DND-41 (cell line): ENCODE data around the gene RILPL2.

Source experiments
- ATAC-seq: fragments of 200-7000 bp; cut with Tn5 transposase; 3 replicates; pipeline ENCODE4 v1.9.1; 2021; ENCODE audit warnings: low read depth; ENCODE audit not compliant: insufficient read depth
- DNase-seq: peaks from one replicate; pipeline ENCODE4 v3.0.0-alpha.2; 2020
- H2AFZ ChIP-seq: 2 replicates; pipeline ENCODE4 v1.6.0; 2012; ENCODE audit warnings: low read depth, low read length
- H3K27ac ChIP-seq: 2 replicates; pipeline ENCODE4 v1.5.1; 2012; ENCODE audit warnings: low read length, inconsistent platforms
- H3K27me3 ChIP-seq: fragments of 200-600 bp; sonication (generic); 2 replicates; pipeline ENCODE4 v1.6.0; 2012; ENCODE audit warnings: low read length, mild to moderate bottlenecking, inconsistent platforms; ENCODE audit not compliant: insufficient read depth, poor library complexity
- H3K36me3 ChIP-seq: 2 replicates; pipeline ENCODE4 v1.5.1; 2012; ENCODE audit warnings: low read length, inconsistent platforms; ENCODE audit not compliant: insufficient read depth
- H3K4me1 ChIP-seq: 2 replicates; pipeline ENCODE4 v1.5.1; 2012; ENCODE audit warnings: mild to moderate bottlenecking, low read length; ENCODE audit not compliant: insufficient read depth
- H3K4me2 ChIP-seq: 2 replicates; pipeline ENCODE4 v1.6.0; 2012; ENCODE audit warnings: mild to moderate bottlenecking, moderate library complexity, low read length, inconsistent platforms; ENCODE audit not compliant: insufficient read depth
- H3K4me3 ChIP-seq, 2 experiments: fragments of 200-600 bp in 1 of 2; shearing (Covaris generic) in 1 of 2; 2 replicates each; pipeline ENCODE4 v1.5.1; 2012 to 2016; ENCODE audit warnings: inconsistent platforms in 2 of 2, low read length in 2 of 2, mild to moderate bottlenecking in 2 of 2, low read depth in 1 of 2, moderate library complexity in 1 of 2
- H3K79me2 ChIP-seq: 2 replicates; pipeline ENCODE4 v1.6.0; 2012; ENCODE audit warnings: low read length, inconsistent platforms; ENCODE audit not compliant: insufficient read depth
- H3K9ac ChIP-seq: 2 replicates; pipeline ENCODE4 v1.6.0; 2012; ENCODE audit warnings: low read depth, mild to moderate bottlenecking, inconsistent platforms, low read length, moderate library complexity
- H3K9me3 ChIP-seq: 2 replicates; pipeline ENCODE4 v1.5.1; 2012; ENCODE audit warnings: low read length, moderate library complexity, mild to moderate bottlenecking, inconsistent platforms; ENCODE audit not compliant: insufficient read depth, severe bottlenecking
- H4K20me1 ChIP-seq: 2 replicates; pipeline ENCODE4 v1.6.0; 2012; ENCODE audit warnings: low read length; ENCODE audit not compliant: insufficient read depth
- EZH2 ChIP-seq: IDR thresholded peaks from 3 replicates; pipeline ENCODE4 v1.6.1; 2012; ENCODE audit warnings: borderline replicate concordance, low read depth, mild to moderate bottlenecking, moderate library complexity, low read length, inconsistent platforms; ENCODE audit not compliant: severe bottlenecking
- TF ChIP-seq, protein P1 (sequence below): IDR thresholded peaks from 2 replicates; pipeline ENCODE4 v1.5.1; 2012; ENCODE audit warnings: borderline replicate concordance, low read length, moderate library complexity, mild to moderate bottlenecking; ENCODE audit not compliant: poor library complexity, severe bottlenecking; ENCODE audit errors: extremely low read depth

RILPL2 gene

DNA sequence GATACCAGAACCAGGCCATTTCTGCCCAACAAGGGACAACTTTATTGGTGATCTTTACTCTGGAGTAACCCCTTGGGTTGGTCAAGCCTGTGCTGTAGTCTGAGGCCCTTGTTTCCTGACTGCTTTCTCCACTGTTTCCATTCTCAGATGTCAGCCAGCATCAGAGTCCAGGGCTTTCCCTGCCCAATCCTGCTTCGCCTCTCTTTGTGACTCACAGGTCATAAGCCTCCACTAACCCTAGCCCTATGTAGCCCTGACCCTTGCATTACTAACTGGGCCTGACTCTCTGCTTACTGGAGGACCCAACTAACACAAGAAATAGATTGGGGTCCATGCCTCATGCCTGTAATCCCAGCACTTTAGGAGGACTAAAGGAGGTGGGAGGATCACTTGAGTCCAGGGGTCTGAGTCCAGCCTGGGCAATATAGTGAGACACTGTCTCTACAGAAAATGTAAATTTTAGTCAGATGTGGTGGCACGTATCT is 12.8 kb upstream of the RILPL2 start:
- no peak overlapping the region for H3K4me2 ChIP-seq
- H3K27me3 ChIP-seq, result no peaks in the 10 kb centered on the region
- no peak for ATAC-seq
- H3K4me3 ChIP-seq, result no peak overlapping the region
- H3K4me1 ChIP-seq, result no peaks in the 10 kb centered on the region
- no peaks in the 10 kb centered on the region for H4K20me1 ChIP-seq
- H3K9ac ChIP-seq, result no peak overlapping the region
- no peak for DNase-seq
- no peaks in the 10 kb centered on the region for H3K79me2 ChIP-seq
- H3K9me3 ChIP-seq, result no peaks in the 10 kb centered on the region
- no peaks in the 10 kb centered on the region for H3K36me3 ChIP-seq
- H3K27ac ChIP-seq, result no peak overlapping the region
- TF ChIP-seq EZH2, result no peak
- TF ChIP-seq, protein P1, sequence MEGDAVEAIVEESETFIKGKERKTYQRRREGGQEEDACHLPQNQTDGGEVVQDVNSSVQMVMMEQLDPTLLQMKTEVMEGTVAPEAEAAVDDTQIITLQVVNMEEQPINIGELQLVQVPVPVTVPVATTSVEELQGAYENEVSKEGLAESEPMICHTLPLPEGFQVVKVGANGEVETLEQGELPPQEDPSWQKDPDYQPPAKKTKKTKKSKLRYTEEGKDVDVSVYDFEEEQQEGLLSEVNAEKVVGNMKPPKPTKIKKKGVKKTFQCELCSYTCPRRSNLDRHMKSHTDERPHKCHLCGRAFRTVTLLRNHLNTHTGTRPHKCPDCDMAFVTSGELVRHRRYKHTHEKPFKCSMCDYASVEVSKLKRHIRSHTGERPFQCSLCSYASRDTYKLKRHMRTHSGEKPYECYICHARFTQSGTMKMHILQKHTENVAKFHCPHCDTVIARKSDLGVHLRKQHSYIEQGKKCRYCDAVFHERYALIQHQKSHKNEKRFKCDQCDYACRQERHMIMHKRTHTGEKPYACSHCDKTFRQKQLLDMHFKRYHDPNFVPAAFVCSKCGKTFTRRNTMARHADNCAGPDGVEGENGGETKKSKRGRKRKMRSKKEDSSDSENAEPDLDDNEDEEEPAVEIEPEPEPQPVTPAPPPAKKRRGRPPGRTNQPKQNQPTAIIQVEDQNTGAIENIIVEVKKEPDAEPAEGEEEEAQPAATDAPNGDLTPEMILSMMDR, result no peak
- peak overlapping the region; percentile 30; the same call in 1 of the 2 replicates for H2AFZ ChIP-seq

DNA sequence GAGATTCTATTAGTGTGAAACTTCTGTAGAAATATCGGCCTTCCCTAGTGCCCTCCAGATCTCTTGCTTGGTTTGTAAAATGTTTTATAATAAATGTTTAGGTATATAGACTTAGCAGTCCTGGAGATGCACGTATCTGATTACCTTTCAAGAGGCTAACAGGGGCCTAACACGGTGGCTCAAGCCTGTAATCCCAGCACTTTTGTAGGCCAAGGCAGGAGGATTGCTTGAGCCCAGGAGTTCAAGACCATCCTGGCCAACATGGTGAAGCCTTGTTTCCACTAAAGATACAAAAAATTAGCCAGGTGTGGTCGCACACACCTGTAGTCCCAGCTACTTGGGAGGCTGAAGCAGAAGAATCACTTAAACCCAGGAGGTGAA is 9.8 kb upstream of the RILPL2 start:
- Histone ChIP-seq H3K36me3 (no peaks in the 10 kb centered on the region), H4K20me1 (no peaks in the 10 kb centered on the region), H3K4me1 (no peaks in the 10 kb centered on the region), H3K9me3 (no peaks in the 10 kb centered on the region), H2AFZ (no peak overlapping the region), H3K9ac (no peak overlapping the region), H3K4me3 (no peak overlapping the region), H3K27ac (no peak overlapping the region), H3K4me2 (no peak overlapping the region), H3K79me2 (no peaks in the 10 kb centered on the region), H3K27me3 (no peaks in the 10 kb centered on the region)
- DNase-seq (no peak), ATAC-seq (no peak)
- TF ChIP-seq, protein P1, result no peak
- no peak for TF ChIP-seq EZH2

DNA sequence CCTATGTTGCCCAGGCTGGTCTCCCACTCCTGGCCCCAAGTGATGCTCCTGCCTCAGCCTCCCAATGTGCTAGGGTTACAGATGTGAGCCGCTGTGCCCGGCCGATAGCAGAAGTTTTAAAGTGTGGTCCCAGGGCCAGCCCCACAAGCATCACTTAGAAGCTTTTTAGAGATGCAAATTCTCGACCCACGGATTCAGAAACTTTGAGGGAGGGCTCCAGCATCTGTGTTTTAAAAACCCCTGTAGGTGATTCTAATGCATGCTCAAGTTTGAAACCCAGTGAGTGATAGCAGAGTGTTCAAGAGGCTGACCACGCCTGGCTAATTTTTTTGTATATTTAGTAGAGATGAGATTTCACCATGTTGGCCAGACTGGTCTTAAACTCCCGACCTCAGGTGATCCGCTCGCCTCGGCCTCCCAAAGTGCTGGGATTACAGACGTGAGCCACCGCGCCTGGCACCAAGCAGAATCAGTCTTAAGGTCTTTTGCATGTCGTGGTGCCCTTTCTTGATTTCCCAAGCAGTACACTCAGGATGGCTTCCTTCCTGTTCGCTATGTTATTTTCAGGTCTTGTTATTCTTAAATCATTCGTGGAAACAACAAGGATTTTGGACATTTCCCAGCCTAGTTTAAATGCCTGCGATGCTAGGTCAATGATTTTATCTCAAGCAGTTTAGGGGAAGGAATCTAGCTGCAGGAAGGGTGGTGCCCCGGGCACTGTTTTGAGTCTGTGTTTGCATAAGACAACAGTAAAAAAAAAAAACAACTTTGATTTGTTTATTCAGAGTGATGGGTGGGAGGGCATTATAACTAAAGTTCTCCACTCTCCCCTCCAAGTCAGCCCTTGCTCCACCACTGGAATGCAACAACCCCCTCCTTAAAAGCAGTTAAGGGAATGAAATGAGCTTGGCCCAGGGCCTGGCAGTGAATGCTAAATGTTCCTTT is 9.2 kb upstream of the RILPL2 start:
- Histone ChIP-seq H2AFZ (no peak overlapping the region), H3K79me2 (no peaks in the 10 kb centered on the region), H3K36me3 (no peaks in the 10 kb centered on the region), H3K4me1 (no peaks in the 10 kb centered on the region), H3K4me2 (no peak overlapping the region), H3K27me3 (no peaks in the 10 kb centered on the region), H3K9ac (no peak overlapping the region), H4K20me1 (no peaks in the 10 kb centered on the region), H3K9me3 (no peaks in the 10 kb centered on the region), H3K4me3 (no peak overlapping the region), H3K27ac (no peak overlapping the region)
- DNase-seq (no peak), ATAC-seq (no peak)
- no peak for TF ChIP-seq EZH2
- TF ChIP-seq, protein P1, result no peak
